GM18526 (cell line): ENCODE results near the gene FEN1.

ENCODE experiments used
- POLR2A ChIP-seq: IDR thresholded peaks from 3 replicates; pipeline ENCODE4 v1.6.1; 2011; ENCODE audit not compliant: insufficient read length; ENCODE audit errors: extremely low read depth

FEN1 gene

GRCh38 chr11:61766353-61766841, 26.3 kb upstream of the FEN1 start:
- TF ChIP-seq POLR2A: no peak

GRCh38 chr11:61768376-61769076, 24.2 kb upstream of the FEN1 start:
- TF ChIP-seq POLR2A: no peak

DNA sequence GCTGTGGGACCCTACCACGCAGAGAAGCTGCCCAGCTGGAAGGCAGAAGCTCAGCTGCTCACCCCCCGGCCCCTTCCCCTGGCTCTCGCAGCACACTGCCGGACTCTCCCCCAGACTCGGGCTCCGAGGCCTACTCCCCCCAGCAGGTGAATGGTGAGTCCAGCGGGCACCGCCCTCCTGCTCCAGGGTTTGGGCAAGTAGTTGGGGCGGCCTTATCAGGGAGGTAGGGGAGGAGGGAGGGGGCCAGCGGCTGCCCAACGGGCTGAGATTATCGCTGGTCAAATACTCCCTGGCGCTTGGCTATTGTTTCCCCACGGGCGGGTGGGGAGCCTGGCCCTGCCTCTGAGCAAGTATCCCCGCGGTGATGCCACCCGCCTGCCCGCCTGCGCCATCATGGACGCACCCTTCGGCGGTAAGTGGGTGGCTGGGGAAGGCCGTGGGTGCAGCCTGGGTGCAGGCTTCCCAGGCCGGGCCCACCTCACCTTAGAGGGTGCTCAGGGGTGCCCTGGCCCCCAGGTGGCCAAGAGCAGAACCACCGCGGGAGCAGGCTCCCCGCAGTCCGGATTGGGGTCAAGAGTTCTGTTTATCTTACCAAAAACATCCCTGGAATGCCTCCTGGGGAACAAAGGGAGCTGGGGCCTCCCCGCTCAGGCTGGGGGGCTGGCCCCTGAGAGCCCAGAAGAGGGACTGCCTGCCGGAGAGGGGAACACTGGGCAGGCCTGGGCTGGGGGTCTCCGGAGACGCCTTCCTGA, 23.4 kb upstream of the FEN1 start:
- no peak for TF ChIP-seq POLR2A

DNA sequence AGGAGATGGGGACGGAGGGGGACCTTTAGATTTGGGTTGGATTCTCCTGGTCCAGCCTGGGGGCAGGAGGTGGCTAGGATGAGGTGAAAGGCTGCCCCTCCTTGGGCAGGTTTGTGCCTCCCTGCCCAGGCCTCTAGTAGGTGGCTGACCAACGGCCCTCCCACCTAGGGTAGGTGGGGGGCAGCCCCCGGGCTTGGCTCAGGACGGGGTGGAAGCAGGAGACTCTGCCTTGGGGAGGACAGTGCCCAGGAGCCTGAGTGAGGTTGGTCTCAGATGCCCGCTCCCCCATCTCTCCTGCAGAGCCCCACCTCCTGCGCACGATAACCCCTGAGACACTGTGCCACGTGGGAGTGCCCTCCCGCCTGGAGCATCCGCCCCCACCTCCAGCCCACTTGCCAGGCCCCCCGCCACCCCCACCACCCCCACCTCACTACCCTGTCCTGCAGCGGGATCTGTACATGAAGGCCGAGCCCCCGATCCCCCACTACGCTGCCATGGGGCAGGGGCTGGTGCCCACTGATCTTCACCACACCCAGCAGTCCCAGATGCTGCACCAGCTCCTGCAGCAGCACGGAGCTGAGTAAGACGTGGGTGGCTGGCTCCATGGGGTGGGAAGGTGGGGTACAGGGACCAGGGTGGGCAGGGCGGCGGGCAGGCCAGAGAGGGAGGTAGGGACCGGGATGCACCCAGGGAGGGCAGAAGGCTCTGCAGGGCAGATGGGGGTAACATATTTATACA, 22.6 kb upstream of the FEN1 start:
- no peak for TF ChIP-seq POLR2A

GRCh38 chr11:61771195-61771894, 21.4 kb upstream of the FEN1 start:
- TF ChIP-seq POLR2A: no peak

DNA sequence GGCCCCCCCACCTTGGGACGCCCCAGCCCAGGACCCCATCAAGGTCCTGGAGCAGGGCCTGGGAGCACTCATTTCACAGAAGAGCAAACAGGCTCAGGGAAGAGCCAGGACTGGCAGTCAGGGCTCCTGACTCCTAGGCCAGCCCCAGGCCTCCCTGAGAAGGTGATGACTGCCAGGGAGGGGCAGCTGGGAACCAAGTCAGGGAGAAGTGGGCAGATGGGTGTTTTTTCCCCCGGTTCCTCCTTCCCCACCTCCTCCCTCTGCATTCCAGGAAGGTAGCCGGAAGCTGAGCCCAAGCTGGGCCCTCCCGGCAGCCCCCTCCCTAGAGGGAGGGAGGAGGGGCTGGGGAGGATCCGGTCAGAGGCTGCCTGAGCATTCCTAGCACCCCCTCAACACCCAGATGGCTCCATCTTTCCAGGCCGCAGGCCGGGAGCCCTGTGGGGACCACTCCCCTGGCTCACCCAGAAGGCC, 20.7 kb upstream of the FEN1 start:
- TF ChIP-seq POLR2A: no peak

GRCh38 chr11:61773356-61773755, 19.4 kb upstream of the FEN1 start:
- TF ChIP-seq POLR2A: no peak

DNA sequence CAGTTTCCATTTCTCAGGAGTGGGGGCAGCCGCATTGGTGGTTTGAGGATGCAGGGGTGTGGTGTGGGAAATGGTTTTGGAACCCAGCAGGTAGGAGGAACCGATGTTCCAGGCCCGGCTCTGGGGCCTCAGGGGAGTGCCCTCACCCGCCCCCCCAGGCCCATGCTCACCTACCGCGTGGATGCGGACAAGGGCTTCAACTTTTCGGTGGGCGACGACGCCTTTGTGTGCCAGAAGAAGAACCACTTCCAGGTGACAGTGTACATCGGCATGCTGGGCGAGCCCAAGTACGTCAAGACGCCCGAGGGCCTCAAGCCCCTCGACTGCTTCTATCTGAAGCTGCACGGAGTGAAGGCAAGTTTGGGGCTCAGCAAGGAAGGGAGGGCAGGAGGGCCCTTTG, 18.9 kb upstream of the FEN1 start:
- no peak for TF ChIP-seq POLR2A

DNA sequence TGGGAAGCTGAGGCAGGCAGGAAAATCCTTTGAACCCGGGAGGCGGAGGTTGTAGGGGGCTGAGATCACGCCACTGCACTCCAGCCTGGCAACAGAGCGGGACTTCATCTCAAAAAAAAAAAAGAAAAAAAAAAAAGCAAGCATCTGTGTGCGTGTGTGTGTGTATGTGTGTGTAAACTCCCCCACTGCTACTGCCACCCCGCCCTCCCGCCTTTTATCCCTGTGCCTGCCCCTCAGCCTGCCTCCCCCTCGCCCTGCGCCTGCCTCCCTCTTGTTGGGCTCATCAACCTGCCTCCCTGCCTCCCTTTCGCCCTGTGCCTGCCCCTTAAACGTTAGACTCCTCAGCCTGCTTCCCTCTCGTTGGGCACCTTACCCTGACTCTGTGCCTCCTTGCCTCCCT, 18.3 kb upstream of the FEN1 start:
- TF ChIP-seq POLR2A: no peak

- TF ChIP-seq POLR2A: no peak
Observed at GRCh38 chr11:61775106-61775505, 17.6 kb upstream of the FEN1 start.

- no peak for TF ChIP-seq POLR2A
Observed at GRCh38 chr11:61775606-61776554, 16.8 kb upstream of the FEN1 start.

- TF ChIP-seq POLR2A: no peak
Observed at GRCh38 chr11:61776561-61777075, 16.1 kb upstream of the FEN1 start.

DNA sequence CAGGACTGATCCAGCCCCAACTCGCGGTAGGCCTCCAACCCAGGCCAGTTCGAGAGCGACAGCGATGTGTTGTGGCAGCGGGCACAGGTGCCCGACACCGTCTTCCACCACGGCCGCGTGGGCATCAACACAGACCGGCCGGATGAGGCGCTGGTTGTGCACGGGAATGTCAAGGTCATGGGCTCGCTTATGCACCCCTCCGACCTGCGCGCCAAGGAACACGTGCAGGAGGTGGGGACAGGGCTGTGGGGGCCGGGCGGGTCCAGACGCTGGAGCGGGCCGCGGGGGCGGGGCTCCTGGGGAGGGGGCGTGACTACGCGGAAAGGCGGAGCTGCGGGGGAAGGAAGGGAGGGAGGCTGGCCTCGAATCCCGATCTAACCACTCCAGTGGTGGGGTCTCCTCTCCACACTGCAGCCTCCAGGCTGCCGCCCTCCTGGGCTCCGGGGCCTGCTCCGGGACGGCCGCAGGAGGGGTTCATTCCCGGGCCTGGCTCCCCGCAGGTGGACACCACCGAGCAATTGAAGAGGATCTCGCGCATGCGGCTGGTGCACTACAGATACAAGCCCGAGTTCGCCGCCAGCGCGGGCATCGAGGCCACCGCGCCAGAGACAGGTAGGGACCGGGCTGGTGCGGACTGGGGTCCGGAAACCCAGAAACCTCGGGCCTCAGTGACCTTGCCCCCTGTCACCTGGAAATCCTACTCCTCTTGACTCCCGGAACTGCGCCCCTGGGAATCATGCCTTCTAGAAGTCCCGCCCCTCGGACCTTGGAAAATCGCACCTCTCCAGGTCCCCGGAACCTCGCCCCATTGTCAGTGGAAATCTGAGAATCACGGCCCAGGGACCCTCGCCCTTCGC, 15.2 kb upstream of the FEN1 start:
- TF ChIP-seq POLR2A: no peak

- TF ChIP-seq POLR2A: no peak
Observed at GRCh38 chr11:61778357-61778886, 14.3 kb upstream of the FEN1 start.
